AG08395 (cell line): Measurements from ENCODE around the gene ARID5A.

Experiments used
- DNase-seq: peaks from one replicate; pipeline ENCODE4 v3.0.0; 2012; ENCODE audit warnings: mixed read lengths, low spot score

ARID5A gene

GRCh38 chr2:96527286-96528005, 9.1 kb upstream of the ARID5A start:
- DNase-seq, result no peak

- no peak for DNase-seq
Measured at GRCh38 chr2:96528006-96528699, 8.4 kb upstream of the ARID5A start.

GRCh38 chr2:96528700-96529375, 7.7 kb upstream of the ARID5A start:
- DNase-seq, result no peak

- DNase-seq, result no peak
Measured at GRCh38 chr2:96529376-96530143, 7.0 kb upstream of the ARID5A start.

- DNase-seq, result no peak
Measured at GRCh38 chr2:96530144-96530430, 6.5 kb upstream of the ARID5A start.

GRCh38 chr2:96530474-96531357, 5.8 kb upstream of the ARID5A start:
- no peak for DNase-seq

- no peak for DNase-seq
Measured at GRCh38 chr2:96531366-96531765, 5.2 kb upstream of the ARID5A start.

- peak; percentile 96 for DNase-seq
Measured at GRCh38 chr2:96531872-96532505, 4.6 kb upstream of the ARID5A start.

- no peak for DNase-seq
Measured at GRCh38 chr2:96532641-96533291, 3.8 kb upstream of the ARID5A start.

- peak; percentile 87 for DNase-seq
Measured at GRCh38 chr2:96533292-96534073, 3.1 kb upstream of the ARID5A start.

GRCh38 chr2:96534141-96534540, 2.4 kb upstream of the ARID5A start:
- no peak for DNase-seq

GRCh38 chr2:96534701-96535181, 1.8 kb upstream of the ARID5A start:
- DNase-seq, result no peak

- DNase-seq, result no peak
Measured at GRCh38 chr2:96535331-96535730, 1.2 kb upstream of the ARID5A start.

GRCh38 chr2:96537066-96537733, 648 bp downstream of the ARID5A start:
- DNase-seq, result no peak

GRCh38 chr2:96537734-96538486, 1.4 kb downstream of the ARID5A start:
- no peak for DNase-seq

GRCh38 chr2:96538487-96539214, 2.1 kb downstream of the ARID5A start:
- no peak for DNase-seq

- DNase-seq, result no peak
Measured at GRCh38 chr2:96539215-96539920, 2.8 kb downstream of the ARID5A start.
